PC-3 (cell line): ENCODE measurements around the gene CA11.

Source experiments
- CTCF ChIP-seq: fragments of 300-600 bp; sonication (generic); conservative IDR thresholded peaks from 2 replicates; pipeline ENCODE4 v1.5.1; 2017; ENCODE audit warnings: antibody characterized with exemption, low read depth, mild to moderate bottlenecking, low read length
- EZH2 ChIP-seq: fragments of 300-600 bp; sonication (generic); IDR thresholded peaks from one replicate; pipeline ENCODE4 v1.6.1; 2017; ENCODE audit warnings: antibody characterized with exemption, mild to moderate bottlenecking, low read length; ENCODE audit not compliant: unreplicated experiment

DNA sequence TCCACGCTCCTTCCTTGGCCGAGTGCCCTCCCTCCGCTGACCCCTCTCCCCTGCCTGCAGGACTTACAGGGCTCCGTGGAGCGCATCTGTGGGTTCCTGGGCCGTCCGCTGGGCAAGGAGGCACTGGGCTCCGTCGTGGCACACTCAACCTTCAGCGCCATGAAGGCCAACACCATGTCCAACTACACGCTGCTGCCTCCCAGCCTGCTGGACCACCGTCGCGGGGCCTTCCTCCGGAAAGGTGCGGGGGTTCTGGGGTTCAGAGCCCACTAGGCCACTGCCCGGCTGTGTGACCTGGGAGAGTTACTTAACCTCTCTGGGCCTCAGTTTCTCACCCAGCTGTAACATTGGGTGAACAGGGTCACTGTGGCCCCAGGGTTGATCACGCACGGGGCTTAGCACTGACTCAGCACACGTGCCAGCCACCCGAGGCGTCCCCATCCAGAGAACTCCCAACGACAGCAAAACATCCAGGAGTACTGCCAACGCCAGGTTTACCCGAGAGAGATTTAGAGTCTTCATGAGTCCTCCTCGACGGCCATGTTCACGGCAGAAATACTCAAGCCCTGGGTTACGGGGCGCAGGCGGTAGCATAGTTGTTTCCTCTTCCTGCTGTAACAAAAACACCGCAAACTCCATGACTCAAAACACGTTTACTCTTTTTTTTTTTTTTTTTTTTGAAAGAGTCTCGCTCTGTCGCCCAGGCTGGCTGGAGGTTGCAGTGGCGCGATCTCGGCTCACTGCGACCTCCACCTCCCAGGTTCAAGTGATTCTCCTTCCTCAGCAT lies 49.1 kb downstream of the CA11 start:
- TF ChIP-seq CTCF, result no peak
- no peak for TF ChIP-seq EZH2
